Progenitor cell of endocrine pancreas (in vitro differentiated cells): ENCODE measurements around the gene VWA1. TPM values are rescaled to one million over a fixed set of nuclear protein-coding genes. Genes with fewer than 3 reads are reported as not detected.

ENCODE experiments used
- DNase-seq: peaks from one replicate; pipeline ENCODE4 v3.0.0; 2021; ENCODE audit warnings: low spot score; ENCODE audit not compliant: unreplicated experiment
- H3K27ac Mint-ChIP-seq: 2 replicates; pipeline ENCODE4 v1.8.0; 2021; ENCODE audit warnings: mild to moderate bottlenecking, moderate library complexity, mixed read lengths
- H3K27me3 Mint-ChIP-seq: 2 replicates; pipeline ENCODE4 v1.8.0; 2021; ENCODE audit warnings: mixed read lengths
- H3K36me3 Mint-ChIP-seq: 2 replicates; pipeline ENCODE4 v1.8.0; 2022; ENCODE audit warnings: mixed read lengths; ENCODE audit not compliant: insufficient read depth
- H3K4me1 Mint-ChIP-seq: 2 replicates; pipeline ENCODE4 v1.8.0; 2021; ENCODE audit warnings: low read depth, mixed read lengths
- H3K4me3 Mint-ChIP-seq: 2 replicates; pipeline ENCODE4 v1.8.0; 2021; ENCODE audit warnings: low read depth, mild to moderate bottlenecking, moderate library complexity, mixed read lengths
- H3K9me3 Mint-ChIP-seq: 2 replicates; pipeline ENCODE4 v1.8.0; 2021; ENCODE audit warnings: low read depth, mixed read lengths
- long read RNA-seq: library from polyadenylated mRNA; unstranded; transcript quantifications from one replicate; pipeline ENCODE4 v2.0.0, GENCODE V29; 2020
- total RNA-seq: library from RNA; stranded (reverse); gene quantifications from 2 replicates; pipeline ENCODE4 v1.2.1, GENCODE V29; 2021
- TF ChIP-seq, protein P1 (sequence below): fragments of 200-600 bp; sonication (generic); IDR thresholded peaks from one replicate; pipeline ENCODE4 v1.5.0; 2021; ENCODE audit warnings: antibody characterized with exemption, mild to moderate bottlenecking; ENCODE audit not compliant: unreplicated experiment

The VWA1 gene, protein sequence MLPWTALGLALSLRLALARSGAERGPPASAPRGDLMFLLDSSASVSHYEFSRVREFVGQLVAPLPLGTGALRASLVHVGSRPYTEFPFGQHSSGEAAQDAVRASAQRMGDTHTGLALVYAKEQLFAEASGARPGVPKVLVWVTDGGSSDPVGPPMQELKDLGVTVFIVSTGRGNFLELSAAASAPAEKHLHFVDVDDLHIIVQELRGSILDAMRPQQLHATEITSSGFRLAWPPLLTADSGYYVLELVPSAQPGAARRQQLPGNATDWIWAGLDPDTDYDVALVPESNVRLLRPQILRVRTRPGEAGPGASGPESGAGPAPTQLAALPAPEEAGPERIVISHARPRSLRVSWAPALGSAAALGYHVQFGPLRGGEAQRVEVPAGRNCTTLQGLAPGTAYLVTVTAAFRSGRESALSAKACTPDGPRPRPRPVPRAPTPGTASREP
- total RNA-seq: 29.7 and 36.8 TPM in 2 replicates
- long read RNA-seq: 0 reads

DNA sequence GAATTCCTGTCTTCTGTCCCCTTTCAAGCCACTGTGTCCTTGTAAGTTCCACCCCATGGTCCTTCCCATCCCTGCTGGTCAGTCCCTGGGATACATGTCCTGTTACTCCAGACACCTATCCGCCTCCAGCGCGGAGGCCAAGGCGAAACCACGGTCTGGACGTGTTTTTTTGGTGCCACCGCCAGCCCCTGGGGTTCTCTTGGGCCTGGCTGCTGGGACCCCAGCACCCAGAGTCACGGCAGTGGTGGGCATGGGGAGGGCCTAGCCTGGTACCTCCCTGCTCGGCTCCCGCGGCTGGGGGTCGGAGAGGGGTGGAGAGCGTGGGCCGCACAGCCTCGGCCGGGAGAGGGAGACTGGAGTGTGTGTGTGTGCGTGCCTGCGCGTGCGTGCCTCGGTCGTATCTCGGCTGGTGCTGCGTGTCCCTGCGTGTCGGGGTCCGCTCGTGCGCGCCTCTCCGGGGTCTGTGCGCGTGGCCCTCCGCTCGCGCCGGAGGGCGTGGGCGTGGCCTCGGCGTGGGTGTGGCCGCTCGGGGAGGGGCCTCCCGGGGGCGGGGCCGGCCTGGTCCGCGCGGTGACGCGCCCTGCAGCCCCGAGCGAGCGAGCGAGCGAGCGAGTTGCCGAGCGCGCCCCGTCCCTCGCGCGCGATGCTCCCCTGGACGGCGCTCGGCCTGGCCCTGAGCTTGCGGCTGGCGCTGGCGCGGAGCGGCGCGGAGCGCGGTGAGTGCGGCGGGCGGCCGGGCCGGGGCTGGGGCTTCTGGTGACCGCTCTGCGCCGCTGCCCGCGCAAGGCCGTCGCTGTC is at the start of gene VWA1:
Gene VWA1, plus strand, starts transcription at position 585 of the 798 bp plus-strand sequence. Its CDS starts 59 bp downstream, at position 644.
- Mint-ChIP-seq H3K27ac (peak within 1 kb of the TSS; percentile 52), H3K9me3 (no peaks in the 10 kb centered on the region), H3K27me3 (no peaks in the 10 kb centered on the region), H3K4me1 (peaks cover 19% of the 10 kb centered on the region), H3K4me3 (peak within 1 kb of the TSS; percentile 73), H3K36me3 (no peaks in the 10 kb centered on the region)
- TF ChIP-seq, protein P1, sequence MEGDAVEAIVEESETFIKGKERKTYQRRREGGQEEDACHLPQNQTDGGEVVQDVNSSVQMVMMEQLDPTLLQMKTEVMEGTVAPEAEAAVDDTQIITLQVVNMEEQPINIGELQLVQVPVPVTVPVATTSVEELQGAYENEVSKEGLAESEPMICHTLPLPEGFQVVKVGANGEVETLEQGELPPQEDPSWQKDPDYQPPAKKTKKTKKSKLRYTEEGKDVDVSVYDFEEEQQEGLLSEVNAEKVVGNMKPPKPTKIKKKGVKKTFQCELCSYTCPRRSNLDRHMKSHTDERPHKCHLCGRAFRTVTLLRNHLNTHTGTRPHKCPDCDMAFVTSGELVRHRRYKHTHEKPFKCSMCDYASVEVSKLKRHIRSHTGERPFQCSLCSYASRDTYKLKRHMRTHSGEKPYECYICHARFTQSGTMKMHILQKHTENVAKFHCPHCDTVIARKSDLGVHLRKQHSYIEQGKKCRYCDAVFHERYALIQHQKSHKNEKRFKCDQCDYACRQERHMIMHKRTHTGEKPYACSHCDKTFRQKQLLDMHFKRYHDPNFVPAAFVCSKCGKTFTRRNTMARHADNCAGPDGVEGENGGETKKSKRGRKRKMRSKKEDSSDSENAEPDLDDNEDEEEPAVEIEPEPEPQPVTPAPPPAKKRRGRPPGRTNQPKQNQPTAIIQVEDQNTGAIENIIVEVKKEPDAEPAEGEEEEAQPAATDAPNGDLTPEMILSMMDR: no peak
- DNase-seq: no peak

DNA sequence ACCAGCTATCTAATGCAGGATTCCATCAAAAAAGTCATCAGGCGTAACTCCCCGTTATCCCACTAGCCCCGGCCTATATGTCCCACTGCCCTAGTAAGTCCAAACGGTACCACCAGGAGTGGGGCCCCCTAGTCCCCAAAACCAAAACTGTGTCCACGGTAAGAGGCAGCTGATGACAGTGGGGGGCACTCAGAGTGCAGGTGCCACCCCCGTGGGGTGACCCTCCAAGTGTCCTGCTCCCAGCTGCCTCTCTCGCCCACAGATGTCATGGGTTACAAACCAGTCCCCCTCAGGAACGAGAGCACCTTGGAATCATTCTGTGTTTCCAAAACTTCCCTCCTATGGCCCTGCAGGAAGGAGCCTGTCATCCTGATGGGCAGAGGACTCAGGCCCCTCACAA is 49.6 kb upstream of the VWA1 start:
- Mint-ChIP-seq H3K27me3 (no peaks in the 10 kb centered on the region), H3K9me3 (no peaks in the 10 kb centered on the region), H3K4me3 (no peak overlapping the region), H3K36me3 (peaks cover 26% of the 10 kb centered on the region), H3K27ac (no peak overlapping the region), H3K4me1 (no peaks in the 10 kb centered on the region)
- TF ChIP-seq, protein P1: no peak
- no peak for DNase-seq

DNA sequence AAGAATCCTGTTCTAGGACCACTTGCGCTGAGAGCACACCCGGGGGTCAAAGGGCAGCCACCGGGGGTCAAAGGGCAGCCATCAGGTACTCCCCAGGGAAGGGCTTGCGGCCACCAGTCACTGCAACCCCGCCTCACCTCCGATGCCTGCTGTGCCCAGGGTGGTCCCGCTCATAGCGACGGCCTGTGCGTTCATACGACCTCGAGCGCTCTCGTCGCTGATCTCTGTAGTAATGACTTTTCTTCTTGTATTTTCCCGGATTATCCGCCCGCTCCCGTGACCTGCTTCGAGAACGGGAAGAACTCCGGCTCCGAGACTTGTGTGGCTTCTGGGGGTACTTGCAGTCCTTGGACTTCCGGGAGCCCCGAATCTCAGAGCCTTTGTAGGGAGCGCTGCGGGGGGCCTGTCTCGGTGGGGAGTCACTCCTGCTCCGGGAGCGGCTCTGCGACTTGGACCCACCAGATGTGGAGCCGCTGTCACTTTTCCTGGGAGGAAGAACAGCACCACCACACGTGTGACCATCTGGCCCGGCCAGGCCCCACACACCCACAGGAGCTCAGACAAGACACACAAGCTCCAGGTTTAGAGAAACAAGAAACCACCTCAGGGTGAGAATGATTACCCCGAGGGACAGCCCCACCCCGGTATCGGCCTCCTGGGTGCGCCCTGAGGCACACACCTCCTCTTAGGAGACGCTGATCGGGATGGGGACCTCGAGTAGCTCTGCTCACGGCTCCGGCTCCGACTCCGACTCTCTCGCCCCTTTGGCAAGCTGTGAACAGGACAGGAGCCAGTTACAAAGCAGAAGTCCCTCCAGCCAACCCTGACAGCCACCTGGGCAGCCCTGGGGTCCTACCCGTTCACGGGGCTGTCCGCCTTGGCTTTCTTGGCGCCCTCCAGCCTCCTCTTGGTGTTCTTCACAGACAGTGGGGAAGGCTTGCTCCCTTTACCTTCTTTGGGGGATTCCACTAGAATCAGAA is 48.1 kb upstream of the VWA1 start:
- no peaks in the 10 kb centered on the region for H3K9me3 Mint-ChIP-seq
- TF ChIP-seq, protein P1: no peak
- H3K4me3 Mint-ChIP-seq: no peak overlapping the region
- DNase-seq: no peak
- H3K4me1 Mint-ChIP-seq: no peaks in the 10 kb centered on the region
- peaks cover 35% of the 10 kb centered on the region for H3K36me3 Mint-ChIP-seq
- no peaks in the 10 kb centered on the region for H3K27me3 Mint-ChIP-seq
- H3K27ac Mint-ChIP-seq: no peak overlapping the region

DNA sequence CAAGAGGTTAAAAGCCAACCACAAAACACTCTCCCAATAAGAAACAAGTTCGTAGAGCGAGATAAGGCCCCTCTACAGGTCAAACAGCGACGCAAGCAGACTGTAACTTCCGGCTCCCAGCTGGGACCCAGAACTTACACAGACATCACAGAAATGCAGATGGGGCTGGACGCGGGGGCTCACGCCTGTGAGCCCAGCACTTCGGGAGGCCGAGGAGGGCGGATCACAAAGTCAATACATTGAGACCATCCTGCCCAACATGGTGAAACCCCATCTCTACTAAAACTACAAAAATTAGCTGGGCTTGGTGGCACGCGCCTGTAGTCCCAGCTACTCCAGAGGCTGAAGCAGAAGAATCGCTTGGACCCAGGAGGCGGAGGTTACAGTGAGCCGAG is 47.4 kb upstream of the VWA1 start:
- H3K4me1 Mint-ChIP-seq: no peaks in the 10 kb centered on the region

More for the DNA sequence above, 47.4 kb upstream of the VWA1 start:
- H3K27me3 Mint-ChIP-seq: no peaks in the 10 kb centered on the region
- no peak overlapping the region for H3K4me3 Mint-ChIP-seq
- H3K9me3 Mint-ChIP-seq: no peaks in the 10 kb centered on the region
- H3K27ac Mint-ChIP-seq: no peak overlapping the region
- peaks cover 35% of the 10 kb centered on the region for H3K36me3 Mint-ChIP-seq
- TF ChIP-seq, protein P1: no peak
- no peak for DNase-seq
